NT2/D1 (cell line): ENCODE results near the gene SUGP1.

ENCODE experiments used
- SUZ12 ChIP-seq: IDR thresholded peaks from 2 replicates; pipeline ENCODE4 v1.6.1; 2011; ENCODE audit not compliant: insufficient read length, insufficient read depth; ENCODE audit errors: extremely low read depth
- YY1 ChIP-seq: IDR thresholded peaks from 2 replicates; pipeline ENCODE4 v1.6.1; 2011; ENCODE audit not compliant: insufficient read length, insufficient read depth
- ZNF274 ChIP-seq: IDR thresholded peaks from 2 replicates; pipeline ENCODE4 v1.6.1; 2011; ENCODE audit warnings: mild to moderate bottlenecking, low read depth, low read length

GRCh38 chr19:19276851-19277250 is 43.5 kb downstream of the SUGP1 start:
- TF ChIP-seq SUZ12 (no peak), ZNF274 (no peak), YY1 (no peak)
